ENCODE results near the gene TRABD. TPM values are rescaled to one million over a fixed set of nuclear protein-coding genes. Genes with fewer than 3 reads are reported as not detected.
"Not testable (repeated sequence)": the region's sequence is repeated elsewhere in the genome, so short reads cannot be mapped to it uniquely, and the experiment has no call there.

TRABD gene
- total RNA-seq, 1 experiment from 2014 or later, result 83.5 TPM

DNA sequence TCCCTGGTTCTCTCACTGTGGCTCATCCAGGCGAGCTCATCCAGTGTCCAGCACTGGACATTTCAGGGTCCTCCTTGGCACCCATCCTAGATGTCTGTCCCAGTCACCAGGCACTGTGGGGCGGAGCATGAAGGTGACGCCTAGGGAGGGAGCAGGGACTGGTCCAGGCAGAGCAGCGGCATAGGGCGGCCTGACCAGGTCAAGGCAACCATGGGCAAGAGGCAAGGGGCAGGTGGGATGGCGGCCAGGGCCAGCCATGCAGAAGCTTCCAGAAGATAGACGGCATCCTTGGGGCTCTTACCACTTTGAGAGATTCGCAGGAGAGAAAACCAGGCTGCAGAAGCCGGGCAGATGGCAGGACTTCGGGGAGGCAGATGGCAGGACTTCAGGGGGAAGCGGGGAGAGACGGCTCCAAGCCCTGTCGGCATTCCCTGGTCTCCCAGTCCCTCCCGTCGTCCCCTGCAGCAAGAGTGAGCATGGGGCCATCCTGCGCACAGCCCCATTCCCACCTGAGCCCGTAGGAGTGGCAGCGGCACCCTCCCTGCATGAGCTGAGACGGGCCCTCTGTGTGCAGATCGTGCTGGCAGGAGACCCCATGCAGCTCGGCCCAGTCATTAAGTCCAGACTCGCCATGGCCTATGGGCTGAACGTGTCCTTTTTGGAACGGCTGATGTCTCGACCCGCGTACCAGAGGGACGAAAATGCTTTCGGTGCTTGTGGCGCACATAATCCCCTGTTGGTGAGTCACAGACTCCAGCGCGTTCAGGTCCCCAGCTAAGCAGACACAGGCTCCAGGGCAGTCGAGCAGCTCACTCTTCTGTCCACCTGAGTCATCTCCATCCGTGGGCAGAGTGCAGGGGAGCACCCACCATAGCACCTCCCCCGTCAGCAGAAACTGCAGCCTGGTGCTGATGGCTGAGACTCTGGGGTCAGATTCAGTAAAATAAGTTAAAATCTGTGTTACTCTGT is 35.3 kb upstream of the TRABD start:
- in situ Hi-C loops (cut with HindIII; ENCODE audit: low sequenced_read_pairs), result no loop called here
- peak; percentile 89 for DNase-seq (ENCODE audit: low spot score)

DNA sequence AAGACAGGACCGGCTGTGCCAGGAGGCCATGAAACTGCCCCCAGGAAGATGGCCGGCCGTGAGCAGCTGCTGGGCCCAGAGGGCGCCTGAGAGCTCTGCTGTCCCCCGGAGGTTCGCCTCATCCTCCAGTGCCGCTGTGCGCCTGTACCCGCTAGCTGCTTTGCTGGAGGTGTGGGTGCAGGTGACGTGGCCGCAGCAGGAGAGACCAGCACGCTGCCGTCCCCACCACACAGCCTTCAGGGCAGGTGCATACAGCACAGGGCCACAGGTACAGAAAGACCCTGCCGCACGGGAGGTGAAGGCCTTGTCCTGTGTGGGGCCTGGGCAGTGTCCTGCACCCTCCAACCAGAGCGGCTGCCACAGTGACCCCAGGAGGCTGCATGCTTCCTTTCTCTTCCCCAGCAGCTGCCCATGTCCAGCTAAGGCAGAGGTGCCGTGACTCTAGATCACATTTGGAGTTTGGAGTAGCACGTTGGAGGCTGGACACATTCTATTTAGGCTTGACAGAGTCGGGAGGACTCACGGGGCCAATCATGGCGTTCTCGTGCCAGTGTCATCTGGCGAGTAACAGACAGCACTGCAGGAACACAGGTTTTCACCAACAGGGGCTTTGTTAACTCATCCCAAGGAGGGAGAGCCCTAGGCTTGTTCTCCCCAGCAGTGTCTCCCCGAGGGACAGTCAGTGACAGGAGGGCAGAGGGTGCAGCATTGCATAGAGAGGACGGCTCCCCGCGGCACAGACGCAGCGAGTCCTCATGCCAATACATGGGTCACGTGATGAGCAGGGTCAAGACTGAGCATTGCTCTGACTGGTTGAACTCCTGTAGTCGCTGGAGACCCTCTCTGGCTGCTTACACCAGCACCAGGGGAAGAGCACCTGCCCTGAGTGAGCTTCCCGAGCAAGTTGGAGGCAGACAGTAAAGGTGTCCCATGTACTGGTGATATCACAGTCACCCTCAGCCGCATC is 33.9 kb upstream of the TRABD start:
- in situ Hi-C loops (cut with HindIII; ENCODE audit: low sequenced_read_pairs), result no loop called here
- DNase-seq (ENCODE audit: low spot score), result no peak

DNA sequence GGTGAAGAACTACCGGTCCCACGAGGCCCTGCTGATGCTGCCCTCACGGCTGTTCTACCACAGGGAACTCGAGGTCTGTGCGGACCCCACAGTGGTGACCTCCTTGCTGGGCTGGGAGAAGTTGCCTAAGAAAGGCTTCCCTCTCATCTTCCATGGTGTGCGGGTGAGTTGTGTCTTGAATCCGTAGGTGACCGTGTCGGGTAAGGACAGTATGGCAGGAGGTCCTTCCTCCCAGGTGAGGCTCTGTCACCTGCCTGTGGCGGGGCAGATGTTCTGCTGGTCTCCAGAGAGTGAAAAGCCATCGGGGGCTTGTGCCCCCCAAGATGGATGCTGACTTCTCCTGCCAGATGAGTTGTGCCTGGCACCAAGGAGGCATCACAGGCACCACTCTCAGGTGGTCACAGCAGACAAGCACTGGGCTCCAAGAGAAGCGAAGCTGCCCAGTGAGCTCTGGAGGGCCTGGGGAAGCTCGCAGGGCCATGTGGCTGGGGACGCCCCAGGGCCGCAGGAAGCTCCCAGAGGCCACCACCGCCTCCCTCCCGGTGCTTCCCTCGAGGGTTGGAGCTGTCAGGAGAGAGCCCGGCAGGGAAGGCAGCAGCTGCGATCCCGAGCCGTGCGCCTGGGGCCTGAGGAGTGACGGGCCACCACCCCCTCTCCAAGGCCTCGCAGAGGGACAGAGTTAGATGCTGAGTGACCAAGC is 32.5 kb upstream of the TRABD start:
- no peak for DNase-seq (ENCODE audit: low spot score)
- in situ Hi-C loops (cut with HindIII; ENCODE audit: low sequenced_read_pairs), result no loop called here

DNA sequence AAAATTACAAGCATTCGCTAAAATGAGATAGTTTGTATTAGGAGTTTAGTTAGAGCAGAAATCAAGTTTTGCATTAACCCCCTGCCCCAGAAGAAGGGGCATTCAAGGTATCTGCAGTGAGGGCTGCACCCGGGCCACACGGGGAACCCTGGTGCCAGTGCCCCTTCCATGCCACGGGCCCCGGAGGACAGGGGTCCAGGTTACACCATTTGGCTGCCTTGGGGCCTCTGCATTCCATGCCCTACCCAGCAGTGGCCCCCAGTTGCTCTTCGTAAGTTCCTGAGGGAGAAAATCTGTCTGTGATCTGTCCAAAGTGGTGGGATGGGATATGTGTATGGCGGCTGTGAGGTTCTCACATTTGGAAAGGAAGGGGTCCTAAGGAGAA is 32.0 kb upstream of the TRABD start:
- DNase-seq (ENCODE audit: low spot score), result no peak
- in situ Hi-C loops (cut with HindIII; ENCODE audit: low sequenced_read_pairs), result no loop called here

DNA sequence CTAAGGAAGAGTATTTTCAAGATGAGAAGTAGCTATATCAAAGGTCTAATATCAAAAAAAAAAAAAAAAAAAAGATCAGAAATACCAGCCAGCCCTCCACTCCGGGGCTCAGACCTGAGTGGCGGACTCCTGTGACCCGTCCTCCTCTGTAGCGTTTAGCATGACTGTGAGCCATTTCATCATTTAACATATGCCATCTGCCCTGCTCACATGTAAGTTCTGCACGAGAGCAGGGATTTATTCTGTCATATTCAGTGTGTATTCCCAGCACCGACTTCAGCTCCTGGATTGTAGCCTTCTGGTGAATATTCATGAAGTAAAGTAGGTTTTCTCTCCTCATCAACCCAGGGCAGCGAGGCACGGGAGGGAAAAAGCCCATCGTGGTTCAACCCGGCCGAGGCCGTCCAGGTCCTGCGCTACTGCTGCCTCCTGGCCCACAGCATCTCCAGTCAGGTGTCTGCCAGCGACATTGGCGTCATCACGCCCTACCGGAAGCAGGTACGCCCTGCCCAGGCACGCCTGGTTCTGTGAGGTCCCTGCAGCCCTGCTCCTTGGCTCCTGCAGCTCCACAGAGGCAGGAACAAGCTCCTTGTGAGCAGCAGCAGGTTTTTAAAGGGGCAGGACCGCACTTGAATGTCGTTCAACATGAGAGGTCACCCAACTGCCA is 27.9 kb upstream of the TRABD start:
- peak; percentile 94 for DNase-seq (ENCODE audit: low spot score)
- in situ Hi-C loops (cut with HindIII; ENCODE audit: low sequenced_read_pairs), result no loop called here

DNA sequence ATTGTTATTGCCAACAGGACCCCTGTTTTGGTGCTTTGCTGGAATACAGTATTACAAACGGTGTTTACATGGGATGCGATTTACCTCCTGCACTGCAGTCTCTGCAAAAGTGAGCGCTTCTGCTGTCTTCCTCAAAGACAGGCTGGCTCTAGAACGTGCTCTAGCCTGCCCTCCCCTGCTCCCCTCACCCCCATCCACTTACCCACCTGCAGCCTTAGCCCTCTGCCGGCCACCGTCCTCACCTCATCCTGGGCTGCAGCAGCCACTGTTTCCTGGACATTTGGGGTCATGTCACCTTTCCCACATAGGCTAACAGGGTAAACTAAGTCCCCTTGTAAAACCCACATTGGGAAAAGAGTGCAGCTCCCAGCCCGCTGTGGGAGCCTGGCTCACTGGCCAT is 24.8 kb upstream of the TRABD start:
- DNase-seq (ENCODE audit: low spot score), result no peak
- in situ Hi-C loops (cut with HindIII; ENCODE audit: low sequenced_read_pairs), result no loop called here

DNA sequence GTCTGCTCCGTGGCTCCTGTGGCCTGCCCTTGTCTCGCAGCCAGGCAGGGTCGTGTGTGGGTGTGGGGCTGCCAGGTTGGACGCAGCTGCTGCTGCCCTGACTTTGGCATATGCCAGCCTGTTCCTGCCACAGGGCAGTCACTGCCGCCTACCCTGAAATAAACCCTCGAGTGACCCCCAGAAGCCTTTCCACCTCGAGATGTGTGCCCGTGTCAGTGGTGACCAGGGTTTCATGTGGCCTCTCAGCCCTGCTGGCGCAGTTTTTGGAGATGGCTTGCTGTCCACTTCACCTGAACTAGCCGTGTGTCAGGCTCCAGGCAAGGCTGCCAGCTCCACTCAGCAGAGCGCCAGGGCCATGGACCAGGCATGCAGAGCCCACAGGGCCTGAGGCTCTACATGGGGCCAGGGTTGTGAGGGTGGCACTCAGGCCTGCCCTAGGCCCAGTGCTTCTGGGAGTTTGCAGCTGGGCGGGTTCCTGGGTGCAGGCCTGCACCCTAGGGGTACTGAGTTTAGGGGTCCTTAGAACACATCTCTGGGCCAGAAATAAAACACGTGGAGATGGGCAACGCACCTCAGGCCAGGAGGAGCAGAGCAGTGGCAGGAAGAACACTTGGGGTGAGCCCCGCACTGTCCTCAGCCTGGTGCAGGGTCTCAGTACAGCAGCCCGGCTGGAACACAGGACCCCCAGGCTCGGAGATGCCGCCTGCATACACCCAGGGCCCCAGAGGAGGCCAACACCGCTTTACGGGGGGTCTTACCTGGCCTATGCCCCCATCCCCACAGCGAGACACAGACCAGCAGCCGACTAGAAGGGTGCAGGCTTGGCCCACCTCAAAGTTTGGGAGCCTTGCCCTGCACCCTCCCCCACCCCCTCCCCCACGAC is 24.0 kb upstream of the TRABD start:
- in situ Hi-C loops (cut with HindIII; ENCODE audit: low sequenced_read_pairs), result no loop called here
- DNase-seq (ENCODE audit: low spot score), result no peak

DNA sequence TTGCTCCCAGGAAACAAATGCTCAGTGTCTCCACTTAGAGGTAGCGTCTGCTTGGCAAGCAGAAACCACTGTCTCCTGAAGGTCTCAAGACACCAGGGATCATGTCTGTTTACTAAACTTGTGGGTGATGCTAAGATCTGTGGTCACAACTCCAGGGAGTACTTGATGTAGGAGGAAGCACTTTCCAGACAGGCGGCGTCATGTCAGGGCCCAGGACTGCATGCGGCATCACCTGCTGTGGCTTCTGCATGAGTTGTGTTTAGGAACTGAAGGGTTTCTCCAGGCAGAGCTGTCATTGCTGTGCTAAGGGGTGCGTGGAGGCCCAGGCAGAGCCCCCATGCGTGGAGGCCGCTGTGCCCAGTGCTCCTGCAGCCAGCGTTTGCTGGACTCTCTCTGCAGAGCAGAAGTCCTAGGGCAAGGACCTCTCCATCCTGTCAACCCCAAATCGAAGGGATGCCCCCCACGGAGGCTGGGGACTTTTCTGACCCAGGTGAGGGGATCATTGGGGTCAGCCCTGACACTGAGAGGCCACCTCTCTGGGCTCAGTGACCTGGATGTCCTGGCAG is 23.2 kb upstream of the TRABD start:
- in situ Hi-C loops (cut with HindIII; ENCODE audit: low sequenced_read_pairs), result no loop called here

DNA sequence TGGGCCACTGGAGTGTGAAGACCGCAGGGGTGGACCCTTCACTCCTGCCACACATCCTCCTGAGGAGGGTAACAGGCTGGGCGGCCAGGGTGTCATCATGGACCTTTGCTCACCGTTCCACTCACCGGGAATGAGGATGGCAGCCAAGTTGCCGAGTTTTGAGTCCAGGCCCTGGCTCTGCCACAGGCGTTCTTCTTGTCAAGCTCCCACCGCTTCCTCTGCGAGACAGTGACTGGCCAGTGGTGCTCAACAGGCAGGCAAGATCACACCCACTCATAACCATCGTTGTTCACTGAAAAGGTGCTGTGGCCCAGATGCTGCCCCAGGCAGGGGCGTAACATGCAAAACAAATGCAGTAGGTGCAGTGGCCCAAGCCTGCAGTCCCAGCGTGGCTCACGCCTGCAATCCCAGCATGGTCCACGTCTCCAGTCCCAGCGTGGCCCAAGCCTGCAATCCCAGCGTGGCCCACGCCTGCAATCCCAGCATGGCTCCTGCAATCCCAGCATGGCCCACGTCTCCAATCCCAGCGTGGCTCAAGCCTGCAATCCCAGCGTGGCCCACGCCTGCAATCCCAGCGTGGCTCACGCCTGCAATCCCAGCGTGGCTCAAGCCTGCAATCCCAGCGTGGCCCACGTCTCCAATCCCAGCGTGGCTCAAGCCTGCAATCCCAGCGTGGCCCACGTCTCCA is 20.1 kb upstream of the TRABD start:
- in situ Hi-C loops (cut with HindIII; ENCODE audit: low sequenced_read_pairs), result no loop called here
- no peak for DNase-seq (ENCODE audit: low spot score)

More for the DNA sequence above, 23.2 kb upstream of the TRABD start:
- no peak for DNase-seq (ENCODE audit: low spot score)

DNA sequence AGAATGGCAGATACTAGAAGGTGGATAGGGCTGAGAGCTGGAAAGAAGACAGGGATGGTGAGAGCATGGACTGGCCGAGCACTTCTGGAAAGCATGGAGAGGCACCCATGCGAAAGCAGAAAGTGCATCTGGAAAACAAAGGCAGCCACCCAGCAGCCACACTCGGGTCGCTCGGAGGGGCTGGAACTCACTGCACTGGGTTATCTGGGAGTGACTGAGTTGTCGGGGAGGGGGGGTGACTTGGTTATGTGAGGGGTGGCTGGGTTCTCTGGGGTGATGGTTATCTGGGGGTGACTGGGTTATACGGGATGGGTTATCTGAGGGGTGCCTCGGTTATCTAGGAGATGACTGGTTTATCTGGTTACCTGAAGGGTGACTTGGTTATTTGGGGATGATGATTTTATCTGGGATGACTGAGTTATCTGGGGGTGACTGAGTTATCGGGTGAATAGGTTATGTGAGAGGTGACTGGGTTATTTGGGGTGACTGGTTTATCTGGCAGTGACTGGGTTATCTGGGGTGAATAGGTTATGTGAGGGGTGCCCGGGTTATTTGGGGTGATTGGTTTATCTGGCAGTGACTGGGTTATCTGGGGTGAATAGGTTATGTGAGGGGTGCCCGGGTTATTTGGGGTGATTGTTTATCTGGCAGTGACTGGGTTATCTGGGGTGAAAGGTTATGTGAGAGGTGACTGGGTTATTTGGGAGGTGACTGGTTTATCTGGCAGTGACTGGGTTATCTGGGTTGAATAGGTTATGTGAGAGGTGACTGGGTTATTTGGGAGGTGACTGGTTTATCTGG is 17.8 kb upstream of the TRABD start:
- no peak for DNase-seq (ENCODE audit: low spot score)
- in situ Hi-C loops (cut with HindIII; ENCODE audit: low sequenced_read_pairs), result no loop called here

DNA sequence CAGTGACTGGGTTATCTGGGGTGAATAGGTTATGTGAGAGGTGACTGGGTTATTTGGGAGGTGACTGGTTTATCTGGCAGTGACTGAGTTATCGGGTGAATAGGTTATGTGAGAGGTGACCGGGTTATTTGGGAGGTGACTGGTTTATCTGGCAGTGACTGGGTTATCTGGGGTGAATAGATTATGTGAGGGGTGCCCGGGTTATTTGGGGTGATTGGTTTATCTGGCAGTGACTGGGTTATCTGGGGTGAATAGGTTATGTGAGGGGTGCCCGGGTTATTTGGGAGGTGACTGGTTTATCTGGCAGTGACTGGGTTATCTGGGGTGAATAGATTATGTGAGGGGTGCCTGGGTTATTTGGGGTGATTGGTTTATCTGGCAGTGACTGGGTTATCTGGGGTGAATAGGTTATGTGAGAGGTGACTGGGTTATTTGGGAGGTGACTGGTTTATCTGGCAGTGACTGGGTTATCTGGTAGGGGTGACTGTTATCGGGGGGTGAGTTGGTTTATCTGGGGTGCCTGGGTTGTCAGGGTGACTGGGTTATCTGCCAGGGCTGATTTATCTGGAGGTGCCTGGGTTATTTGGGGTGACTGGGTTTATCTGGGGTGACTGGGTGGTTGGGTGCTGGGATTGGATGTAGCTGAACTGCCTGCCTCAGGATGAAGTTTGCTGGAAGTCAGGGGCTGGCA is 17.1 kb upstream of the TRABD start:
- DNase-seq (ENCODE audit: low spot score); in situ Hi-C loops (cut with HindIII; ENCODE audit: low sequenced_read_pairs): not testable (repeated sequence)

DNA sequence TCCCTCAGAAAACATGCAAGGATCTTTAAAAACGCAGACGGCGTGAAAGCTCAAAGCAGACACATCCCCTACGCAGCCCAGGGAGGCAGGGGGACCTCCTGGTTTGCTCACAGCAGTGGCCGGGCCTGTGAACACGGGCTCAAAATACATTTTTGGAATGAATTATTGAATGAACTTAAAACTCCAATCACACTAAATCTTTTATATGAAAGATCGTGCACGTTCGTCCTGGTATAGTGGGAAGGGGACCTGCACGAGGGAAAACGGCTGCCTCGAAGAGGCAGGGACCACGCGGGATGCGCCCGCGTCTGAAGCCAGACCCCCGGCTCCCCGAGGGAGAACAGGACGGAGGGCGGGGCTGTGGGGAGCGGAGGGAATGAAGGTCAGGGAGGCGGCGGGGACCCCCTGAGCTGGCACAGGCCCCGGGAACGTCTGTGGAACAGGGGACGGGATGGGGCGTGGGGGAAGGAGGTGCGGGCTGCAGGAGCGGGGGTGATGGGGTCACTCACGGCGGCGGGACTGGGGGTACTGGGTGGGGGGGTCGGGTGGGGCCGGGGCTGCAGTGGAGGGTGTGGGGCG is 16.4 kb upstream of the TRABD start:
- DNase-seq (ENCODE audit: low spot score), result no peak
- in situ Hi-C loops (cut with HindIII; ENCODE audit: low sequenced_read_pairs), result no loop called here

DNA sequence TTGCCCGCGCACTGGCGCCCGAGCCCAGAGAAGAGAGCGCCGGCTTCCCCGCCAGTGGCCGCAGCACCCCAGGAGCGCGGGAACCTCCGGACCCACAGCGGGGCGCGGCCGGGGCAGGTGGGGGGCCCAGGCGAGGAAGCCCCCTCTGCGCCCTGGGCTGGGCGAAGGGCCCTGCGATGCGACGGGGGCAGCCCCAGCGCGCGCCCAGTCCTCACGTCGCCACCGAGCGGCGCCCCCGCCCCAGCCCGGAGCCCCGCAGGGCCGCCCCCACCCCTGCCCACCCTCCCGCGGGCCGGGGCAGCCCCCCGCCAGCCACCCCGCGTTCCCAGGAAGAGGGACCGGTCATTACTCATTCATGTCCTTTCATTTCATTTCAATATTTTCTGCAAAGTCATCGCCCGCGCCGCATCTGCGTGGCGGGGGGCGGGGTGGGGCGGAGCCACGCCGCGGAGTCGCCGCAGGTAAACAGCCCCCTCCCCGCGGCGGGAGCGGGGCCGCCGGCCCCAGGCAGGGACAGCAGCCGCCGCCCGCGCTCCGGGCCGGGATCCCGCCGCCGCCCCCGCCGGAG is 15.9 kb upstream of the TRABD start:
- DNase-seq (ENCODE audit: low spot score), result no peak
- in situ Hi-C loops (cut with HindIII; ENCODE audit: low sequenced_read_pairs), result no loop called here

DNA sequence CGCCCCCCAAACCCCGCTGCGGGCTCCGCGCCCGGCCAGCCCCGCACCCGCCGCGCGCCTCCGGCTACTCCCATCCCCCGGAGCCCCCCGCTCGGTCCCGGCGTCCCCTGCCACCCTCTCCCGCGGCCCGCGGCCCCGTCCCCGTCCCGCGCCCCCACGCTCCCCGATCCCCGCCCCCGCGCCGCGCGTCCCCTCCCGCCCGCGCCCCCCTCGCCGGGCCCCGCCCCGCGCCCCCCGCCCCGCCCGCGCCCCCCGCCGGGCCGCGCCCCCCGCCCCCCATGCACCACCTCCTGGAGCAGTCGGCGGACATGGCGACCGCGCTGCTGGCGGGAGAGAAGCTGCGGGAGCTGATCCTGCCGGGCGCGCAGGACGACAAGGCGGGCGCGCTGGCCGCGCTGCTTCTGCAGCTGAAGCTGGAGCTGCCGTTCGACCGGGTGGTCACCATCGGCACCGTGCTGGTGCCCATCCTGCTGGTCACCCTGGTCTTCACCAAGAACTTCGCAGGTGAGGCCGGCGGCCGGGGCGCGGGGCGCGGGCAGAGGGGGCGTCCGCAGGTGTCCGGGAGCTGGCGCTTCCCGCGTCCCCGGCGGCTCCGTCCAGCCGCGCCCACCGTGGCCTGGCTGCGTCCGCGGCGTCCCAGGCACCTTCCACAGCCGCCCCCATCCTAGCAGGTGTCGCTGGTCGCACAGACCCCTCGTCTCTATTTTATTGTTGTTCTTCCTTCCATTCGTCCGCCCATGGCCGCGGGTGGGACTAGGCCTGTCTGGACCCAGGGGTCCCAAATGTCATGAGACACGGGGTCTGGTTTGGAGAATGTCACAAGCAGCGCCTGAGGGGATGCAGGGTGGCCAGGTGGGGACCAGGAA is 15.0 kb upstream of the TRABD start, which contains the start of gene PANX2:
Gene PANX2 (plus strand): TSS at position 279 of the 866 bp plus-strand sequence. CDS start 0 bp downstream, at position 279.
- in situ Hi-C loops (cut with HindIII; ENCODE audit: low sequenced_read_pairs), result no loop called here
- no peak for DNase-seq (ENCODE audit: low spot score)

All from G401 (cell line).